Measurements from ENCODE around the gene ARID1B. TPM values are rescaled to one million over a fixed set of nuclear protein-coding genes. Genes with fewer than 3 reads are reported as not detected.

ARID1B gene
- total RNA-seq, 4 donors from 2014 or later, result 157 to 315 (median 206) TPM

GRCh38 chr6:156827382-156827781 lies 50.2 kb downstream of the ARID1B start:
- H3K4me1 ChIP-seq, result peaks cover 69 to 76% of the 10 kb centered on the region in 2 donors
- H3K27ac ChIP-seq, result peak overlapping the region; percentile 13 to 62 (median 42)

GRCh38 chr6:156828280-156828703 lies 51.1 kb downstream of the ARID1B start:
- intact Hi-C loops (cut with DNase I), result no loop called here
- Histone ChIP-seq H3K27me3 (no peaks in the 10 kb centered on the region), H3K36me3 (no peaks in the 10 kb centered on the region), H3K9me3 (no peaks in the 10 kb centered on the region), H3K27ac (peak overlapping the region; percentile 7 to 47 (median 42)), H3K4me1 (peaks cover 69 to 76% of the 10 kb centered on the region in 2 donors), H3K4me3 (replicated peaks in 1 of 3) (no peak overlapping the region)
- no peak for TF ChIP-seq CTCF (IDR thresholded peaks at IDR 0.05)
- TF ChIP-seq POLR2A (IDR thresholded peaks at IDR 0.05), result no peak
- DNase-seq, result no peak
- 65 to 76% methylated on average over 5 of the region's 5 CpGs for WGBS, 2 donors

More at GRCh38 chr6:156827382-156827781, 50.2 kb downstream of the ARID1B start:
- intact Hi-C loops (cut with DNase I), result no loop called here
- no peak for DNase-seq
- TF ChIP-seq CTCF (IDR thresholded peaks at IDR 0.05), result no peak
- TF ChIP-seq POLR2A (IDR thresholded peaks at IDR 0.05), result no peak
- no peaks in the 10 kb centered on the region for H3K9me3 ChIP-seq
- no peak overlapping the region for H3K4me3 ChIP-seq (replicated peaks in 1 of 3)
- H3K36me3 ChIP-seq, result no peaks in the 10 kb centered on the region
- 69 to 78% methylated on average over 4 of the region's 4 CpGs for WGBS, 2 donors
- H3K27me3 ChIP-seq, result no peaks in the 10 kb centered on the region

GRCh38 chr6:156830126-156830525 lies 52.9 kb downstream of the ARID1B start:
- Histone ChIP-seq H3K27ac (no peak overlapping the region), H3K27me3 (no peaks in the 10 kb centered on the region), H3K4me1 (peaks cover 68 to 72% of the 10 kb centered on the region in 2 donors), H3K9me3 (no peaks in the 10 kb centered on the region), H3K36me3 (no peaks in the 10 kb centered on the region), H3K4me3 (replicated peaks in 1 of 3) (no peak overlapping the region)
- 96 to 97% methylated on average over 9 of the region's 9 CpGs for WGBS, 2 donors
- DNase-seq, result no peak
- TF ChIP-seq CTCF (IDR thresholded peaks at IDR 0.05) (no peak), POLR2A (IDR thresholded peaks at IDR 0.05) (no peak)
- intact Hi-C loops (cut with DNase I), result no loop called here

GRCh38 chr6:156832231-156832647 lies 55.1 kb downstream of the ARID1B start:
- peaks cover 48 to 52% of the 10 kb centered on the region in 2 donors for H3K4me1 ChIP-seq

More at GRCh38 chr6:156832231-156832647, 55.1 kb downstream of the ARID1B start:
- 20 to 21% methylated on average over 2 of the region's 2 CpGs for WGBS, 2 donors
- DNase-seq, result peak; percentile 57 to 60
- Histone ChIP-seq H3K36me3 (no peaks in the 10 kb centered on the region), H3K4me3 (replicated peaks in 1 of 3) (no peak overlapping the region), H3K27ac (peak overlapping the region; percentile 31 to 62 (median 39)), H3K27me3 (no peaks in the 10 kb centered on the region), H3K9me3 (no peaks in the 10 kb centered on the region)
- no peak for TF ChIP-seq POLR2A (IDR thresholded peaks at IDR 0.05)
- TF ChIP-seq CTCF (IDR thresholded peaks at IDR 0.05), result no peak
- intact Hi-C loops (cut with DNase I), result no loop called here
